Measurements from ENCODE around the gene PHYHIPL.

GRCh38 chr10:59135275-59135674, 41.2 kb upstream of the PHYHIPL start:
- TF ChIP-seq CTCF (IDR thresholded peaks at IDR 0.05), result no peak
- no peak for TF ChIP-seq POLR2A (IDR thresholded peaks at IDR 0.05)

Data from thyroid gland (tissue), 4 donors.